H1 (cell line): ENCODE data around the gene PKIB. TPM values are rescaled to one million over a fixed set of nuclear protein-coding genes. Genes with fewer than 3 reads are reported as not detected.

Experiments
- CEBPB ChIP-seq: IDR thresholded peaks from 2 replicates; pipeline ENCODE4 v1.6.1; 2012; ENCODE audit warnings: low read depth, low read length
- KDM4A ChIP-seq: IDR thresholded peaks from one replicate; pipeline ENCODE4 v1.7.1; 2012; ENCODE audit warnings: low read depth, mild to moderate bottlenecking, moderate library complexity, low read length, inconsistent platforms; ENCODE audit not compliant: severe bottlenecking
- SIRT6 ChIP-seq: IDR thresholded peaks from one replicate; pipeline ENCODE4 v1.7.1; 2012; ENCODE audit warnings: low read length, inconsistent platforms
- polyA plus RNA-seq, 7 experiments: library from polyadenylated mRNA; depleted of rRNA in 3 of 7; stranded (reverse) in 5 of 7; unstranded in 2 of 7; fragments of >200 nt in 5 of 7; fragments of 200-250 nt in 2 of 7; gene quantifications; 1 replicate in 5 of 7; 2 replicates in 1 of 7; 4 replicates in 1 of 7; pipeline versions ENCODE4 v1.2.1 to v1.2.3, GENCODE V29; 2011 to 2013; ENCODE audit warnings: missing spikeins in 2 of 7, mixed read lengths in 2 of 7
- total RNA-seq: library from RNA; stranded (reverse); fragmentation: NEBNext Ultra II Directional; extraction: Animal tissue kit (Norgen Biotek cat#: 25700); gene quantifications from 2 replicates; pipeline ENCODE4 v1.2.1, GENCODE V29; 2021

PKIB gene
- total and polyA plus RNA-seq, 2 of the 8 experiments (the other 6 are each of a cell fraction or from before 2014, with no cell fraction given) = 13.5 to 73.3 TPM

DNA sequence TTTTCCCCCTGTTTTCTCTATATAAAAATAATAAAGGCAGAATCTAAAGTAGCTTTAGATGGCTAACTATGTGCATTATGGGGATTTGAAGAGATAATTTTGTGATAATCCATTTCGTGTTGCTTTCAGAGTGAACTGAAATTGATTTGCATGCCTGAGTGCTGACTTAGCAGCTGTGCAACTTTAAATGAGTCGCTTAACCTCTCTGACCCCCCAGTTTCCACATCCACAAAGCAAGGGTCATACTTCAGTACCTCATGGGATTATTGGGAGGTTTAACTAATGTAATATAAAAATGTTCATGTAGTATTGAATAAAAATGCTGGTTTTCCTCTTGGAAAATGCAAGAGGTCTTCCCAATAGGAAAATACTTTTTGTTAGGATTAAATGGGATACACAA lies 105.5 kb downstream of the PKIB start (continued):
- no peak for TF ChIP-seq SIRT6
- TF ChIP-seq KDM4A = no peak
- TF ChIP-seq CEBPB = no peak
